CD14-positive monocyte (primary cell): ENCODE results near the gene MYZAP. TPM values are rescaled to one million over a fixed set of nuclear protein-coding genes. Genes with fewer than 3 reads are reported as not detected.

Source experiments
- DNase-seq, 3 donors: peaks; one replicate each; pipeline ENCODE4 v3.0.0-alpha.2; 2011 to 2022
- H2AFZ ChIP-seq: 2 replicates; pipeline ENCODE4 v1.6.0; 2012; ENCODE audit warnings: mild to moderate bottlenecking, low read depth, low read length, inconsistent platforms; ENCODE audit not compliant: insufficient read depth, poor library complexity, severe bottlenecking
- H3K27ac ChIP-seq, 2 donors: 1 replicate in 1 of 2; 2 replicates in 1 of 2; pipeline ENCODE4 v1.5.1; 2012 to 2013; ENCODE audit warnings: low read length in 2 of 2, control low read depth in 1 of 2, inconsistent platforms in 1 of 2, low read depth in 1 of 2, mild to moderate bottlenecking in 1 of 2
- H3K27me3 ChIP-seq, 2 donors: one replicate each; pipeline versions ENCODE4 v1.6.0 to v1.6.1; 2011 to 2013; ENCODE audit warnings: low read length in 2 of 2; ENCODE audit not compliant: control insufficient read depth in 2 of 2, insufficient read depth in 2 of 2
- H3K36me3 ChIP-seq, 2 donors: replicated peaks in 1 of 2; 1 replicate in 1 of 2; 2 replicates in 1 of 2; pipeline versions ENCODE4 v1.5.1 to v1.6.1; 2012 to 2013; ENCODE audit warnings: low read length in 2 of 2, control low read depth in 1 of 2, inconsistent platforms in 1 of 2, mild to moderate bottlenecking in 1 of 2; ENCODE audit not compliant: insufficient read depth in 2 of 2, control insufficient read depth in 1 of 2
- H3K4me1 ChIP-seq, 2 donors: 1 replicate in 1 of 2; 2 replicates in 1 of 2; pipeline versions ENCODE4 v1.5.1 to v1.6.1; 2012 to 2013; ENCODE audit warnings: low read length in 2 of 2, control low read depth in 1 of 2, inconsistent platforms in 1 of 2, mild to moderate bottlenecking in 1 of 2, moderate library complexity in 1 of 2; ENCODE audit not compliant: insufficient read depth in 2 of 2, control insufficient read depth in 1 of 2
- H3K4me2 ChIP-seq: replicated peaks from 2 replicates; pipeline ENCODE3; 2012; ENCODE audit warnings: low read length, moderate library complexity, mild to moderate bottlenecking; ENCODE audit not compliant: poor library complexity, severe bottlenecking; ENCODE audit errors: extremely low read depth
- H3K4me3 ChIP-seq, 3 experiments: fragments of 200-600 bp in 1 of 3; sonication (generic) in 1 of 3; replicated peaks in 1 of 3; 1 replicate in 2 of 3; 2 replicates in 1 of 3; pipeline ENCODE4 v1.5.1; 2011 to 2013; ENCODE audit warnings: low read length in 3 of 3, mild to moderate bottlenecking in 3 of 3, control low read depth in 2 of 3, low read depth in 2 of 3, inconsistent platforms in 1 of 3, moderate library complexity in 1 of 3
- H3K79me2 ChIP-seq: 2 replicates; pipeline ENCODE4 v1.6.0; 2012; ENCODE audit warnings: mild to moderate bottlenecking, control low read depth, inconsistent platforms, low read length, moderate library complexity; ENCODE audit not compliant: insufficient read depth
- H3K9ac ChIP-seq: 2 replicates; pipeline ENCODE4 v1.6.0; 2017; ENCODE audit warnings: low read length, mild to moderate bottlenecking; ENCODE audit not compliant: insufficient read depth, poor library complexity, severe bottlenecking
- H3K9me3 ChIP-seq, 2 donors: replicated peaks in 1 of 2; 1 replicate in 1 of 2; 2 replicates in 1 of 2; pipeline versions ENCODE4 v1.5.1 to v1.6.1; 2012 to 2013; ENCODE audit warnings: low read length in 2 of 2, control low read depth in 1 of 2; ENCODE audit not compliant: control insufficient read depth in 1 of 2, insufficient read depth in 1 of 2
- H4K20me1 ChIP-seq: 2 replicates; pipeline ENCODE4 v1.6.0; 2012; ENCODE audit warnings: mild to moderate bottlenecking, low read length, control low read depth, moderate library complexity; ENCODE audit not compliant: insufficient read depth
- H3K27ac Mint-ChIP-seq, 7 donors: one replicate each; pipeline ENCODE4 v1.8.0; 2020; ENCODE audit warnings: mild to moderate bottlenecking in 7 of 7, mixed read lengths in 7 of 7, moderate library complexity in 6 of 7, inconsistent platforms in 2 of 7
- H3K27me3 Mint-ChIP-seq, 3 donors: one replicate each; pipeline ENCODE4 v1.8.0; 2021 to 2022; ENCODE audit warnings: low read depth in 3 of 3, mild to moderate bottlenecking in 3 of 3, mixed read lengths in 3 of 3, moderate library complexity in 3 of 3, inconsistent platforms in 1 of 3
- H3K36me3 Mint-ChIP-seq, 2 donors: one replicate each; pipeline ENCODE4 v1.8.0; 2020; ENCODE audit warnings: mixed read lengths in 2 of 2, inconsistent platforms in 1 of 2, mild to moderate bottlenecking in 1 of 2
- H3K4me1 Mint-ChIP-seq: one replicate; pipeline ENCODE4 v1.8.0; 2020; ENCODE audit warnings: mild to moderate bottlenecking, mixed read lengths
- H3K4me3 Mint-ChIP-seq, 2 donors: one replicate each; pipeline ENCODE4 v1.8.0; 2020; ENCODE audit warnings: mild to moderate bottlenecking in 2 of 2, mixed read lengths in 2 of 2, moderate library complexity in 1 of 2
- H3K9me3 Mint-ChIP-seq, 7 donors: one replicate each; pipeline ENCODE4 v1.8.0; 2020 to 2022; ENCODE audit warnings: mixed read lengths in 7 of 7, mild to moderate bottlenecking in 6 of 7, moderate library complexity in 6 of 7, inconsistent platforms in 2 of 7
- CTCF ChIP-seq: fragments of 200-600 bp; IDR thresholded peaks from one replicate; pipeline ENCODE4 v1.8.0; 2022; ENCODE audit warnings: antibody characterized with exemption, mild to moderate bottlenecking
- WGBS: methylation state at CpG from one replicate; pipeline ENCODE4 v1.1.5; 2013; ENCODE audit warnings: missing lambda C conversion rate; ENCODE audit not compliant: insufficient coverage; 5-methylcytosine and 5-hydroxymethylcytosine counted together
- intact Hi-C, 2 donors: fragments of 100-400 bp; cut with micrococcal nuclease; formaldehyde crosslinking; loops; one replicate each; pipeline versions ENCODE4 v1.15.0 to v1.15.1; 2023
- polyA plus RNA-seq, 3 donors: library from polyadenylated mRNA; depleted of rRNA in 1 of 3; unstranded in 2 of 3; stranded (reverse) in 1 of 3; fragments of 300-500 nt in 2 of 3; fragments of >200 nt in 1 of 3; fragmentation: Illumina TruSeq in 2 of 3; gene quantifications; 1 replicate in 2 of 3; 2 replicates in 1 of 3; pipeline ENCODE4 v1.2.3, GENCODE V29; 2012 to 2021

MYZAP gene
- polyA plus RNA-seq, 3 donors = 0.12 to 0.13 TPM; not detected in 1

- Histone ChIP-seq H3K4me3 (no peak overlapping the region), H3K27me3 (peaks cover 10 to 14% of the 10 kb centered on the region in 2 donors), H3K4me1 (peaks cover 5 to 8% of the 10 kb centered on the region in 2 donors), H3K36me3 (no peaks in the 10 kb centered on the region), H3K9ac (no peak overlapping the region), H3K4me2 (no peak overlapping the region), H2AFZ (no peak overlapping the region), H4K20me1 (no peaks in the 10 kb centered on the region), H3K27ac (no peak overlapping the region), H3K9me3 (no peaks in the 10 kb centered on the region), H3K79me2 (no peaks in the 10 kb centered on the region)
- Mint-ChIP-seq H3K4me3 (no peak overlapping the region), H3K36me3 (peaks cover 0 to 2% of the 10 kb centered on the region in 2 donors), H3K4me1 (peaks cover 14% of the 10 kb centered on the region), H3K9me3 (peaks cover 0 to 5% (median 0%) of the 10 kb centered on the region in 7 donors), H3K27ac (no peak overlapping the region), H3K27me3 (peaks cover 15 to 17% (median 15%) of the 10 kb centered on the region in 3 donors)
- no peak for TF ChIP-seq CTCF
- DNase-seq = no peak
- 95% methylated on average over 8 of the region's 8 CpGs for WGBS
- intact Hi-C loops = no loop called here
These were observed 4.7 kb downstream of the MYZAP start for GRCh38 chr15:57596301-57596855.

GRCh38 chr15:57596978-57597377 is 5.3 kb downstream of the MYZAP start:
- Histone ChIP-seq H3K4me1 (peaks cover 2 to 3% of the 10 kb centered on the region in 2 donors), H2AFZ (no peak overlapping the region), H4K20me1 (no peaks in the 10 kb centered on the region), H3K9ac (no peak overlapping the region), H3K27me3 (peaks cover 8 to 11% of the 10 kb centered on the region in 2 donors), H3K4me2 (no peak overlapping the region), H3K79me2 (no peaks in the 10 kb centered on the region), H3K27ac (no peak overlapping the region), H3K9me3 (no peaks in the 10 kb centered on the region), H3K4me3 (no peak overlapping the region), H3K36me3 (no peaks in the 10 kb centered on the region)
- Mint-ChIP-seq H3K27me3 (peaks cover 11 to 16% (median 15%) of the 10 kb centered on the region in 3 donors), H3K4me1 (peaks cover 16% of the 10 kb centered on the region), H3K36me3 (peaks cover 0 to 2% of the 10 kb centered on the region in 2 donors), H3K27ac (no peak overlapping the region), H3K4me3 (no peak overlapping the region), H3K9me3 (peaks cover 0 to 5% (median 0%) of the 10 kb centered on the region in 7 donors)
- intact Hi-C loops = no loop called here
- WGBS = 71% methylated on average over 1 of the region's 4 CpGs
- TF ChIP-seq CTCF = no peak
- DNase-seq = no peak
